ENCODE measurements around the gene KRT83.

Gene KRT83

GRCh38 chr12:52360663-52361271 lies 39.6 kb upstream of the KRT83 start:
- H3K27me3 Mint-ChIP-seq (ENCODE audit: low read depth, poor library complexity): peaks cover 7% of the 10 kb centered on the region

GRCh38 chr12:52360106-52360662 lies 39.0 kb upstream of the KRT83 start:
- Mint-ChIP-seq H3K9me3 (no peaks in the 10 kb centered on the region), H3K36me3 (ENCODE audit: low read depth) (no peaks in the 10 kb centered on the region), H3K27me3 (ENCODE audit: low read depth, poor library complexity) (peaks cover 7% of the 10 kb centered on the region), H3K27ac (no peak overlapping the region), H3K4me1 (no peaks in the 10 kb centered on the region), H3K4me3 (no peak overlapping the region)
- no peak for DNase-seq
- TF ChIP-seq CTCF (IDR thresholded peaks at IDR 0.05): no peak

More at GRCh38 chr12:52360663-52361271, 39.6 kb upstream of the KRT83 start:
- Mint-ChIP-seq H3K9me3 (no peaks in the 10 kb centered on the region), H3K36me3 (ENCODE audit: low read depth) (no peaks in the 10 kb centered on the region), H3K27ac (no peak overlapping the region), H3K4me1 (no peaks in the 10 kb centered on the region), H3K4me3 (no peak overlapping the region)
- no peak for TF ChIP-seq CTCF (IDR thresholded peaks at IDR 0.05)
- no peak for DNase-seq

GRCh38 chr12:52359621-52360061 lies 38.4 kb upstream of the KRT83 start:
- TF ChIP-seq CTCF (IDR thresholded peaks at IDR 0.05): no peak
- no peaks in the 10 kb centered on the region for H3K36me3 Mint-ChIP-seq (ENCODE audit: low read depth)
- H3K4me1 Mint-ChIP-seq: no peaks in the 10 kb centered on the region
- DNase-seq: no peak
- no peaks in the 10 kb centered on the region for H3K9me3 Mint-ChIP-seq
- H3K27ac Mint-ChIP-seq: peak overlapping the region; percentile 56
- H3K4me3 Mint-ChIP-seq: no peak overlapping the region
- H3K27me3 Mint-ChIP-seq (ENCODE audit: low read depth, poor library complexity): peaks cover 12% of the 10 kb centered on the region

- Mint-ChIP-seq H3K4me3 (no peak overlapping the region), H3K27me3 (ENCODE audit: low read depth, poor library complexity) (peaks cover 13% of the 10 kb centered on the region), H3K27ac (no peak overlapping the region), H3K36me3 (ENCODE audit: low read depth) (no peaks in the 10 kb centered on the region), H3K4me1 (no peaks in the 10 kb centered on the region), H3K9me3 (no peaks in the 10 kb centered on the region)
- DNase-seq: no peak
- TF ChIP-seq CTCF (IDR thresholded peaks at IDR 0.05): no peak
These were observed 37.6 kb upstream of the KRT83 start for GRCh38 chr12:52358575-52359350.

- DNase-seq: no peak
- no peak overlapping the region for H3K4me3 Mint-ChIP-seq
- H3K27ac Mint-ChIP-seq: no peak overlapping the region
- peaks cover 18% of the 10 kb centered on the region for H3K27me3 Mint-ChIP-seq (ENCODE audit: low read depth, poor library complexity)
- no peaks in the 10 kb centered on the region for H3K36me3 Mint-ChIP-seq (ENCODE audit: low read depth)
- TF ChIP-seq CTCF (IDR thresholded peaks at IDR 0.05): no peak
- no peaks in the 10 kb centered on the region for H3K9me3 Mint-ChIP-seq
- H3K4me1 Mint-ChIP-seq: no peaks in the 10 kb centered on the region
These were observed 35.8 kb upstream of the KRT83 start for GRCh38 chr12:52356762-52357580.

Measured in nephron progenitor cell (in vitro differentiated cells).